ENCODE measurements around the gene C12orf76. TPM values are rescaled to one million over a fixed set of nuclear protein-coding genes. Genes with fewer than 3 reads are reported as not detected.
"Not testable (repeated sequence)": the region's sequence is repeated elsewhere in the genome, so short reads cannot be mapped to it uniquely, and the experiment has no call there.

The C12orf76 gene
- total RNA-seq, 2 donors from 2014 or later: 2.0 to 15.3 TPM

- DNase-seq: peak in 1 of 4 donors; percentile 13
- intact Hi-C loops (cut with DNase I): no loop called here
- Histone ChIP-seq H3K36me3 (replicated peaks in 1 of 2; ENCODE audit: insufficient read depth in 1 of 2, low read depth in 2 of 2) (no peaks in the 10 kb centered on the region), H3K27ac (peak overlapping the region in 1 of 4 donors; percentile 39), H3K4me1 (no peaks in the 10 kb centered on the region), H3K4me3 (no peak overlapping the region), H3K27me3 (no peaks in the 10 kb centered on the region), H3K9me3 (no peaks in the 10 kb centered on the region)
- no peak for ATAC-seq
- 57 to 69% methylated on average over 5 of the region's 5 CpGs for WGBS, 2 donors
- no peak for TF ChIP-seq CTCF (IDR thresholded peaks at IDR 0.05)
- TF ChIP-seq POLR2A (IDR thresholded peaks at IDR 0.05): no peak
Measured at GRCh38 chr12:110088936-110089335, 40.6 kb upstream of the C12orf76 start.

GRCh38 chr12:110088216-110088615, 39.9 kb upstream of the C12orf76 start:
- 81 to 89% methylated on average over 6 of the region's 6 CpGs for WGBS, 2 donors
- H3K9me3 ChIP-seq; ATAC-seq; H3K4me1 ChIP-seq; H3K4me3 ChIP-seq; DNase-seq; H3K36me3 ChIP-seq (replicated peaks in 1 of 2; ENCODE audit: insufficient read depth in 1 of 2, low read depth in 2 of 2); intact Hi-C loops (cut with DNase I); H3K27me3 ChIP-seq: not testable (repeated sequence)
- H3K27ac ChIP-seq: peak overlapping the region in 1 of 4 donors; percentile 39

- H3K4me3 ChIP-seq: no peak overlapping the region
- H3K27ac ChIP-seq: no peak overlapping the region
- ATAC-seq (no peak), DNase-seq (no peak)
- 75 to 76% methylated on average over 4 of the region's 4 CpGs for WGBS, 2 donors
- intact Hi-C loops (cut with DNase I): no loop called here
- H3K9me3 ChIP-seq: no peaks in the 10 kb centered on the region
- H3K36me3 ChIP-seq (replicated peaks in 1 of 2; ENCODE audit: insufficient read depth in 1 of 2, low read depth in 2 of 2): no peaks in the 10 kb centered on the region
- no peaks in the 10 kb centered on the region for H3K27me3 ChIP-seq
- TF ChIP-seq CTCF (IDR thresholded peaks at IDR 0.05): no peak
- no peaks in the 10 kb centered on the region for H3K4me1 ChIP-seq
Measured at GRCh38 chr12:110084314-110085015, 36.1 kb upstream of the C12orf76 start.

GRCh38 chr12:110080410-110080809, 32.1 kb upstream of the C12orf76 start:
- H3K36me3 ChIP-seq (replicated peaks in 1 of 2; ENCODE audit: insufficient read depth in 1 of 2, low read depth in 2 of 2): no peaks in the 10 kb centered on the region
- H3K27ac ChIP-seq: no peak overlapping the region
- ATAC-seq (no peak), DNase-seq (no peak)
- H3K27me3 ChIP-seq: no peaks in the 10 kb centered on the region
- H3K9me3 ChIP-seq: no peaks in the 10 kb centered on the region
- no peaks in the 10 kb centered on the region for H3K4me1 ChIP-seq
- TF ChIP-seq CTCF (IDR thresholded peaks at IDR 0.05) (no peak), POLR2A (IDR thresholded peaks at IDR 0.05) (no peak)
- intact Hi-C loops (cut with DNase I): no loop called here
- WGBS, 2 donors: 82 to 89% methylated on average over 7 of the region's 7 CpGs
- no peak overlapping the region for H3K4me3 ChIP-seq

GRCh38 chr12:110079477-110080400, 31.4 kb upstream of the C12orf76 start:
- Histone ChIP-seq H3K27me3 (no peaks in the 10 kb centered on the region), H3K36me3 (replicated peaks in 1 of 2; ENCODE audit: insufficient read depth in 1 of 2, low read depth in 2 of 2) (no peaks in the 10 kb centered on the region), H3K4me1 (no peaks in the 10 kb centered on the region), H3K27ac (peak overlapping the region in 2 of 4 donors; percentile 29 to 44), H3K4me3 (no peak overlapping the region), H3K9me3 (no peaks in the 10 kb centered on the region)
- 65 to 69% methylated on average over 24 of the region's 24 CpGs for WGBS, 2 donors
- intact Hi-C loops (cut with DNase I): no loop called here
- DNase-seq: peak; percentile 16 to 56 (median 22)
- peak; percentile 52 for ATAC-seq
- TF ChIP-seq CTCF (IDR thresholded peaks at IDR 0.05) (no peak), POLR2A (IDR thresholded peaks at IDR 0.05) (no peak)
